T47D (cell line): ENCODE measurements around the gene SCAANT1.

Experiments used
- DNase-seq, 2 experiments: peaks; one replicate each; pipeline versions ENCODE4 v3.0.0 to v3.0.0-alpha.2; 2011 to 2012; ENCODE audit warnings: low read depth in 1 of 2, low spot score in 1 of 2
- JUND ChIP-seq: IDR thresholded peaks from 2 replicates; pipeline ENCODE4 v1.6.1; 2012; ENCODE audit warnings: low read depth
- in situ Hi-C: cut with HindIII; loops from 2 replicates; pipeline ENCODE4 v1.10.0; 2016; ENCODE audit warnings: low sequenced_read_pairs, low pct_unique_long_range_greater_than_20kb

SCAANT1 gene

GRCh38 chr3:63911873-63912767 lies at the start of gene SCAANT1:
Gene SCAANT1, minus strand, starts transcription at chr3:63912383.
- DNase-seq = peak; percentile 85 to 88
- in situ Hi-C loops = no loop called here
- no peak for TF ChIP-seq JUND

DNA sequence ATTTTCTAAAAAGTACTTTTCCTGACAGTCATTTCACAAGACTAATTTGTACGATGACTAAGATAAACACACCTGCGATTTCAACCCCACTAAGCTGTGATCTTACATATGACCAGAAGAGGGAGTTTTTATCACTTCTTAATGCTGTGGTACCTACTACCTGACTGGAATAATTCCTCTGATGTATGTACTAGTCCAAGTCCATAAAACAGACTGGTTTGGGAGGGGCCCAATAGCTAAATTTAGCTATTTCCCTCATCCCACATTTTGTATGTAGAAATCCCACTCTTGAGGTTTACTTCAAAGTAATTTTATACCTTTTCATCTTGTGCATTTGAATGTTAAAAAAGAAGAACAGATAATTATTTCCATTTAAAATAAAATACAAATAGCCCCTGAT lies 49.7 kb upstream of the SCAANT1 start:
- DNase-seq = peak; percentile 18 to 61
- in situ Hi-C loops = no loop called here
- TF ChIP-seq JUND = no peak

GRCh38 chr3:63960048-63960711 lies 48.0 kb upstream of the SCAANT1 start:
- peak in 1 of 2 experiments; percentile 54 for DNase-seq
- in situ Hi-C loops = no loop called here

GRCh38 chr3:63959146-63959545 lies 47.0 kb upstream of the SCAANT1 start:
- in situ Hi-C loops = no loop called here
- DNase-seq = no peak
- TF ChIP-seq JUND = no peak

More at GRCh38 chr3:63960048-63960711, 48.0 kb upstream of the SCAANT1 start:
- TF ChIP-seq JUND = no peak

GRCh38 chr3:63955830-63956545 lies 43.8 kb upstream of the SCAANT1 start:
- no peak for DNase-seq
- no peak for TF ChIP-seq JUND
- in situ Hi-C loops = no loop called here

DNA sequence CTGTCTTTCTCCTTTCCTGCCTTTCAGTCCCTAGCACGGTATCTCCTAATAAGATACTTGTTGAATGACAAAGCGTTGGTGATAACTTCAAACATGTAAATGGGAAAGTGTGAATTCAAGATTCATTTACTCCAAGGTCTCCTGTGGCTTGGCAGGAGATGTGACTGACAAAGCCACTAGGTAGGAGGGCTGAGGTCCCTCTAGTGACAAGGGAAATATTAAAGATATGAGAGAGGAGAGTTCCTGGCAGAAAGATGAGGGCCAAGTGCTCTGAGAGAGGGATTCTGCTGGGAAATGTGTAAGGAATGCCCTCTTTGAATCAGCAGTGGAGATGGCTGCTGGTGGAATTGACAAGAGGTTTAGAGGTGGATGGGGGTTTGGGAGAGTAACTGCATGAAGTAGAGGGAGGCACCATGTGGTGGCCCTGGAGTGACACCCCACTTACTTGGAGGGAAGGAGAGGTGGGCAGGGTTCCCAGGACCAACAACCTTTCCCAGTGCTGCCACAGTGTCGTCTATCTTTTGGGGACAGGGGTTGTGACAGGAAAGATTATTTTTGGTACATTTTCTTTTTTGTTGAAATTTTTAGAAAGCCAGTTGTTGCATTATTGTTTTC lies 43.0 kb upstream of the SCAANT1 start:
- in situ Hi-C loops = no loop called here
- DNase-seq = no peak
- TF ChIP-seq JUND = no peak

- in situ Hi-C loops = no loop called here
- TF ChIP-seq JUND = no peak
- DNase-seq = no peak
Measured at GRCh38 chr3:63954182-63954581, 42.0 kb upstream of the SCAANT1 start.

GRCh38 chr3:63952248-63952594 lies 40.0 kb upstream of the SCAANT1 start:
- no peak for TF ChIP-seq JUND
- in situ Hi-C loops = no loop called here
- no peak for DNase-seq

DNA sequence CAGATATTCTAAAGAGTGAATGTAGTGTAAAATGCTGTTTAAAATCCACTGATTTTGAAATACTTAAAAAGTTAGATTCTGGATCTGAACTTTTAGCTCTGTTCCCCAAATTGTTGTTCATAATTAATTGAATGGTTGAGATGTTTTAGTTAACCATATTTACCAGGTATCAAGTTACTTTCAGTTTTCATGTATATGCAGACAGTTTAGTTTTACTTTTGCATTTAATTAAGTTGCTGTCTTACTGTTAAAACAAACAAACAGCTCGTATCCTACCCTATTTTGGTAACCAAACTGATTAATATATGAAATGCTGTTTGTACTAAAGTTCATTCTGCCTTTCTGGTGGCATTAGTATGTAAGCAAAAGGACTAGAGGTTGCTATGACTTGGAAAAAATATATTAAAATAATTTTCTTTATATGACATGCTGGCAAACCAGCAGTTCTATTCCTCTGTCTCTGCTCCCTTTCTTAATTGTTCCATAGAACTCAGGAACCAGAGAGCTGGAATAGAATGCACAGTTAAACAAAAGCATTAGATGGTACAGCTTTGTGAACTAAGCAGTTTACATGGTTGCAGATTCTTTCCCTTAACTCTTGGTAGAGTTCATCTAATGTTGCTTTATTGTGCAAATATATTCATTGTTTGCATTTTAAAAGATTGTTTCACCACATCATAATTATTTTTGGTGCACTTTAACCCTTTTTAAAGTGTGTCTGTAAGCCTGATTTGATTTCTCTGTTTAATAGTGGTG lies 39.5 kb upstream of the SCAANT1 start:
- no peak for TF ChIP-seq JUND
- in situ Hi-C loops = no loop called here
- no peak for DNase-seq

DNA sequence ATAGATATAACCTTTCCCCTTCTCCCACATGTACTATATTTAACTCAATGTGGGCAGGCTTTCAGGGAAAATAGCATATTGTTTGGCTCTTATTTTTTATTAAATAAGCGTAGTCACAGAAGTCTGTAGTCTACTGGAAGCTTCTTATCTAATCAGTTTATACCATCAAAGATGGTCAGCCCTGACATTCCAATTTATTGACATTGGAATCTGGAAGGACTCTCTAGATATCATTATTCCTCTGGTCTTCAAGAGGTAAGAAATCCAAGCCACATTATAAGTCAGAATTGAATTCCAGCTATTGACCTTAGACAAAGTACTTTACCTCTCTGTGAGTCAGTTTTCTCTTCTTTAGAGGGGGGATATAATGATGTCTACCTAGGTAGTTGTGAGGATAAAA lies 38.5 kb upstream of the SCAANT1 start:
- in situ Hi-C loops = no loop called here

DNA sequence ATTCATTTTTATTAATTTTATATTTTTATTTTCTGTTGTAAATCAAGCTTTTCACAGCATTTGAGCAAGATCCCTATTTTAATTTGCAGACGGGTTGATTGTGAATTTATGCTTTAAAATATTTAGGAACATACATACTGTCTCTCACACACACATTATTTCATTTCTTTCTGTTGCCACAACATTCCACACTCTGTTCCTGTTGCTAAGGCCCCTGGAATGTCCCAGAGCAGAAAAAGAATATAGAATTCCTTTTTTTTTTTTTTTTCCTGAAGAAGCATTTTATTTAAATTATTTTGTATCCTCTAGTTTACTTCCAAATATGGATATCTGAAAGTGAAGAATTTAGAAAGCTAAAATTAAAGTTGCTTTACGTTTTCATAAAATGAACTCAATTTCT lies 36.8 kb upstream of the SCAANT1 start:
- in situ Hi-C loops = no loop called here
- TF ChIP-seq JUND = no peak
- no peak for DNase-seq

More for the DNA sequence above, 38.5 kb upstream of the SCAANT1 start:
- no peak for TF ChIP-seq JUND
- no peak for DNase-seq

GRCh38 chr3:63947594-63947993 lies 35.4 kb upstream of the SCAANT1 start:
- no peak for DNase-seq
- in situ Hi-C loops = no loop called here
- TF ChIP-seq JUND = no peak
